NCI-H1105 (cell line): ENCODE measurements around the gene CANT1.
A peak's percentile ranks its signal among the peaks of the same experiment; 100 is the strongest.
"Not testable (repeated sequence)": the region's sequence is repeated elsewhere in the genome, so short reads cannot be mapped to it uniquely, and the experiment has no call there.

Experiments used
- DNase-seq: peaks from one replicate; lab custom pipeline; 2025; lab: John Stamatoyannopoulos, UW

Gene CANT1

GRCh38 chr17:79043191-79043930 is 33.8 kb upstream of the CANT1 start:
- DNase-seq: no peak

GRCh38 chr17:79042421-79043190 is 33.0 kb upstream of the CANT1 start:
- peak; percentile 54 for DNase-seq

- DNase-seq: no peak
Observed at GRCh38 chr17:79041723-79042420, 32.3 kb upstream of the CANT1 start.

GRCh38 chr17:79041041-79041570 is 31.5 kb upstream of the CANT1 start:
- no peak for DNase-seq

GRCh38 chr17:79039886-79040285 is 30.3 kb upstream of the CANT1 start:
- DNase-seq: no peak

GRCh38 chr17:79039171-79039570 is 29.6 kb upstream of the CANT1 start:
- DNase-seq: no peak

- DNase-seq: no peak
Observed at GRCh38 chr17:79038545-79039135, 29.1 kb upstream of the CANT1 start.

- DNase-seq: no peak
Observed at GRCh38 chr17:79036596-79036995, 27.0 kb upstream of the CANT1 start.

GRCh38 chr17:79036181-79036580 is 26.6 kb upstream of the CANT1 start:
- DNase-seq: no peak

GRCh38 chr17:79035686-79036085 is 26.1 kb upstream of the CANT1 start:
- DNase-seq: no peak

GRCh38 chr17:79034931-79035485 is 25.4 kb upstream of the CANT1 start:
- DNase-seq: no peak

GRCh38 chr17:79033741-79034501 is 24.4 kb upstream of the CANT1 start:
- DNase-seq: peak; percentile 65

- DNase-seq: no peak
Observed at GRCh38 chr17:79033046-79033616, 23.6 kb upstream of the CANT1 start.

GRCh38 chr17:79031996-79032875 is 22.7 kb upstream of the CANT1 start:
- DNase-seq: no peak

- DNase-seq: not testable (repeated sequence)
Observed at GRCh38 chr17:79030636-79031035, 21.1 kb upstream of the CANT1 start.

GRCh38 chr17:79029327-79030009 is 19.9 kb upstream of the CANT1 start:
- DNase-seq: no peak

- no peak for DNase-seq
Observed at GRCh38 chr17:79028496-79029326, 19.1 kb upstream of the CANT1 start.

GRCh38 chr17:79027925-79028491 is 18.4 kb upstream of the CANT1 start:
- no peak for DNase-seq
